ENCODE results near the gene ASCL2. TPM values are rescaled to one million over a fixed set of nuclear protein-coding genes. Genes with fewer than 3 reads are reported as not detected.
"Not testable (repeated sequence)": the region's sequence is repeated elsewhere in the genome, so short reads cannot be mapped to it uniquely, and the experiment has no call there.

Gene ASCL2
- total RNA-seq, 3 donors from 2014 or later = 0.96 to 4.8 (median 3.3) TPM

DNA sequence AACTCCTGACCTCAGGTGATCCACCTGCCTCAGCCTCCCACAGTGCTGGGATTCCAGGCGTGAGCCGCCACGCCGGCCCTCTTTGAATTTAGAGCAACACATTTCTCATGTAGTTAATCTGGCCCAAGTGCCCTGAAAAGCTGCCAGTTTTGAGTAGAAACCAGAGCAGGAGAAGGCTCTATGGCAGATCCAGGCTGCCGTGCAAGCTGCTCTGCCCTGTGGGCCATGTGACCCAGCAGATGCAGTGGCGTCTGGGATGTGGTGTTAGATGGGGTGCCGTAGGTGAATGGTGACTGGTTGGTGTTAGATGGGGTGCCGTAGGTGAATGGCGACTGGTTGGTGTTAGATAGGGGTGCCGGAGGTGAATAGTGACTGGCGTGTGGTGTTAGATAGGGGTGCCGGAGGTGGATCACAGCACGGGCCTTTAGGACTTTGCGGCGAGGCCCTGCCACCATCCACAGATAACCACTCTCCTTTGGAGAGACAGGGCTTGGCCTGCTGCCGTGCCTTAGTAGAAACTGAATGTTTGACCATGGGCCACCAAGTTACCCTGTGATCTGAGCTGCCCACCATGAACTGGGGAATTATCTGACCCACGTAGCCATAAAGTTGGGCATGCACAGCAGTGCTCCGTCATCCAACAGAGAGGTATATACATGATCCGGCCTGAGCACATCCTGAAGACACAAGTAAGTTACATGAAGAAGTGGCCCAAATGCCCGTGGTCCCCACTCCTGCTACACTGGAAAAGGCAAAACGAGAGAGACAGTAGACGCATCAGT is 32.7 kb downstream of the ASCL2 start:
- H3K27me3 ChIP-seq = no peaks in the 10 kb centered on the region
- no peak overlapping the region for H3K27ac ChIP-seq
- H3K4me1 ChIP-seq = no peaks in the 10 kb centered on the region
- H3K9me3 ChIP-seq = peaks cover 0 to 8% of the 10 kb centered on the region in 2 donors
- no peaks in the 10 kb centered on the region for H3K36me3 ChIP-seq
- no peak overlapping the region for H3K4me3 ChIP-seq
- no peak for TF ChIP-seq POLR2AphosphoS5 (IDR thresholded peaks at IDR 0.05)
- no peak for TF ChIP-seq POLR2A (IDR thresholded peaks at IDR 0.05)
- TF ChIP-seq, protein P1, sequence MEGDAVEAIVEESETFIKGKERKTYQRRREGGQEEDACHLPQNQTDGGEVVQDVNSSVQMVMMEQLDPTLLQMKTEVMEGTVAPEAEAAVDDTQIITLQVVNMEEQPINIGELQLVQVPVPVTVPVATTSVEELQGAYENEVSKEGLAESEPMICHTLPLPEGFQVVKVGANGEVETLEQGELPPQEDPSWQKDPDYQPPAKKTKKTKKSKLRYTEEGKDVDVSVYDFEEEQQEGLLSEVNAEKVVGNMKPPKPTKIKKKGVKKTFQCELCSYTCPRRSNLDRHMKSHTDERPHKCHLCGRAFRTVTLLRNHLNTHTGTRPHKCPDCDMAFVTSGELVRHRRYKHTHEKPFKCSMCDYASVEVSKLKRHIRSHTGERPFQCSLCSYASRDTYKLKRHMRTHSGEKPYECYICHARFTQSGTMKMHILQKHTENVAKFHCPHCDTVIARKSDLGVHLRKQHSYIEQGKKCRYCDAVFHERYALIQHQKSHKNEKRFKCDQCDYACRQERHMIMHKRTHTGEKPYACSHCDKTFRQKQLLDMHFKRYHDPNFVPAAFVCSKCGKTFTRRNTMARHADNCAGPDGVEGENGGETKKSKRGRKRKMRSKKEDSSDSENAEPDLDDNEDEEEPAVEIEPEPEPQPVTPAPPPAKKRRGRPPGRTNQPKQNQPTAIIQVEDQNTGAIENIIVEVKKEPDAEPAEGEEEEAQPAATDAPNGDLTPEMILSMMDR (IDR thresholded peaks at IDR 0.05) = no peak
- intact Hi-C loops (cut with DNase I; ENCODE audit: low total_unique reads) = no loop called here
- peak in 1 of 2 donors; percentile 38 for DNase-seq (ENCODE audit: low spot score in 2 of 2)

GRCh38 chr11:2236381-2237134 is 33.8 kb downstream of the ASCL2 start:
- H3K9me3 ChIP-seq; H3K27ac ChIP-seq; H3K27me3 ChIP-seq; H3K4me3 ChIP-seq; intact Hi-C loops (cut with DNase I; ENCODE audit: low total_unique reads); H3K4me1 ChIP-seq; H3K36me3 ChIP-seq: not testable (repeated sequence)
- DNase-seq (ENCODE audit: low spot score in 2 of 2) = peak in 1 of 2 donors; percentile 34

GRCh38 chr11:2235588-2236326 is 34.6 kb downstream of the ASCL2 start:
- H3K27ac ChIP-seq = no peak overlapping the region
- intact Hi-C loops (cut with DNase I; ENCODE audit: low total_unique reads) = no loop called here
- H3K27me3 ChIP-seq = no peaks in the 10 kb centered on the region
- H3K36me3 ChIP-seq = no peaks in the 10 kb centered on the region
- no peak overlapping the region for H3K4me3 ChIP-seq
- TF ChIP-seq, protein P1 (IDR thresholded peaks at IDR 0.05) = no peak
- TF ChIP-seq POLR2A (IDR thresholded peaks at IDR 0.05) (no peak), POLR2AphosphoS5 (IDR thresholded peaks at IDR 0.05) (no peak)
- H3K4me1 ChIP-seq = no peaks in the 10 kb centered on the region
- H3K9me3 ChIP-seq = no peaks in the 10 kb centered on the region
- no peak for DNase-seq (ENCODE audit: low spot score in 2 of 2)

- Histone ChIP-seq H3K4me3 (no peak overlapping the region), H3K27me3 (no peaks in the 10 kb centered on the region), H3K36me3 (no peaks in the 10 kb centered on the region), H3K9me3 (peaks cover 0 to 5% of the 10 kb centered on the region in 2 donors), H3K27ac (no peak overlapping the region), H3K4me1 (no peaks in the 10 kb centered on the region)
- TF ChIP-seq POLR2AphosphoS5 (IDR thresholded peaks at IDR 0.05) = no peak
- TF ChIP-seq, protein P1 (IDR thresholded peaks at IDR 0.05) = no peak
- no peak for TF ChIP-seq POLR2A (IDR thresholded peaks at IDR 0.05)
- peak in 1 of 2 donors; percentile 49 for DNase-seq (ENCODE audit: low spot score in 2 of 2)
- intact Hi-C loops (cut with DNase I; ENCODE audit: low total_unique reads) = no loop called here
Observed at GRCh38 chr11:2234963-2235362, 35.4 kb downstream of the ASCL2 start.

- H3K36me3 ChIP-seq = no peaks in the 10 kb centered on the region
- intact Hi-C loops (cut with DNase I; ENCODE audit: low total_unique reads) = no loop called here
- H3K27me3 ChIP-seq = no peaks in the 10 kb centered on the region
- H3K4me1 ChIP-seq = no peaks in the 10 kb centered on the region
- TF ChIP-seq, protein P1 (IDR thresholded peaks at IDR 0.05) = no peak
- TF ChIP-seq POLR2AphosphoS5 (IDR thresholded peaks at IDR 0.05) = no peak
- no peak for TF ChIP-seq POLR2A (IDR thresholded peaks at IDR 0.05)
- peaks cover 4 to 13% of the 10 kb centered on the region in 2 donors for H3K9me3 ChIP-seq
- no peak for DNase-seq (ENCODE audit: low spot score in 2 of 2)
- no peak overlapping the region for H3K27ac ChIP-seq
- no peak overlapping the region for H3K4me3 ChIP-seq
Observed at GRCh38 chr11:2233693-2234455, 36.5 kb downstream of the ASCL2 start.
